Vein endothelial cell (primary cell): ENCODE results near the gene PNMA6F. TPM values are rescaled to one million over a fixed set of nuclear protein-coding genes. Genes with fewer than 3 reads are reported as not detected.

Source experiments
- small RNA-seq: library from RNA; depleted of rRNA; stranded (forward); fragments of <200 nt; gene quantifications from one replicate; pipeline ENCODE3, GENCODE V24; 2012
- total RNA-seq: library from RNA; depleted of rRNA; stranded (reverse); fragments of >200 nt; gene quantifications from 2 replicates; pipeline ENCODE4 v1.2.3, GENCODE V29; 2012

PNMA6F gene
- total RNA-seq = not detected in 2 replicates

GRCh38 chrX:153321381-153322124, at the start of gene PNMA6F:
PNMA6F (minus strand) TSS chrX:153321767; CDS start chrX:153320674, 1,093 bp downstream.

GRCh38 chrX:153333821-153334653, 12.5 kb upstream of the PNMA6F start, which contains the start of gene ZNF275:
ZNF275 (plus strand) TSS chrX:153334153; CDS start chrX:153336680, 2,527 bp downstream.

Small RNAs within 50 kb of the gene (small RNA-seq; reads per million reads assigned to genes)
- gene AC152007.1 = not detected

Other genes with a start within 250 kb of the PNMA6F start
- 0.86 and 1.3 TPM in 2 replicates for gene PNMA6A, start 249.3 kb downstream of the PNMA6F start, total RNA-seq
- not detected in 2 replicates for gene MAGEA1, start 142.5 kb downstream of the PNMA6F start, total RNA-seq
- 8.9 and 9.1 TPM in 2 replicates for gene ZNF275, start 12.4 kb upstream of the PNMA6F start, total RNA-seq
- not detected in 2 replicates for gene PNMA6E, start 79.6 kb upstream of the PNMA6F start, total RNA-seq
- 0.33 and 0.57 TPM in 2 replicates for gene ZFP92, start 89.7 kb upstream of the PNMA6F start, total RNA-seq
- gene TREX2, start 124.3 kb upstream of the PNMA6F start, total RNA-seq = 2.0 and 5.9 TPM in 2 replicates
- 17.3 and 23.3 TPM in 2 replicates for gene HAUS7, start 148.8 kb upstream of the PNMA6F start, total RNA-seq
- 71.8 and 339 TPM in 2 replicates for gene BGN, start 173.2 kb upstream of the PNMA6F start, total RNA-seq
- gene ATP2B3, start 195.9 kb upstream of the PNMA6F start, total RNA-seq = not detected in 2 replicates